A549 (cell line): Measurements from ENCODE around the gene SPINK14. TPM values are rescaled to one million over a fixed set of nuclear protein-coding genes. Genes with fewer than 3 reads are reported as not detected.

Source experiments
- ATAC-seq, 2 experiments: fragments of 200-7000 bp in 1 of 2; fragments of >200 bp in 1 of 2; cut with Nextera tagmentation in 1 of 2; cut with Tn5 transposase in 1 of 2; 3 replicates each; pipeline versions ENCODE4 v1.8.0 to v1.9.1; 2018 to 2020; ENCODE audit warnings: mild to moderate bottlenecking in 1 of 2, moderate library complexity in 1 of 2
- CTCF ChIA-PET: fragments of 300-600 bp; sonication (Branson Sonifier 250); formaldehyde crosslinking; extraction: SDS; loops from one replicate; lab custom pipeline; 2021; ENCODE audit warnings: antibody characterized with exemption, inconsistent platforms; lab: Yijun Ruan, JAX
- POLR2A ChIA-PET: fragments of 350-600 bp; formaldehyde crosslinking; extraction: SDS; loops from one replicate; lab custom pipeline; 2021; ENCODE audit warnings: antibody characterized with exemption, inconsistent platforms; lab: Yijun Ruan, JAX
- DNase-seq, 2 experiments: peaks; one replicate each; pipeline versions ENCODE4 v3.0.0 to v3.0.0-alpha.2; 2011 to 2016; ENCODE audit warnings: low read depth in 1 of 2, low spot score in 1 of 2
- FAIRE-seq: peaks from 2 replicates; lab custom pipeline; 2011; peaks lifted over from hg19 to GRCh38; lab: Jason Lieb, UNC
- H3K27ac ChIP-seq, 2 experiments: fragments of >200 bp; sonication (Bioruptor Twin); formaldehyde crosslinking; 3 replicates each; pipeline ENCODE4 v1.5.1; 2016 to 2017
- H3K4me1 ChIP-seq: fragments of >200 bp; sonication (Bioruptor Twin); formaldehyde crosslinking; 3 replicates; pipeline ENCODE4 v1.6.1; 2016
- H3K4me2 ChIP-seq: fragments of >200 bp; sonication (Bioruptor Twin); formaldehyde crosslinking; 3 replicates; pipeline ENCODE4 v1.6.1; 2016
- H3K4me3 ChIP-seq: fragments of >200 bp; sonication (Bioruptor Twin); formaldehyde crosslinking; 3 replicates; pipeline ENCODE4 v1.5.1; 2016
- H3K9me3 ChIP-seq: fragments of >200 bp; sonication (Bioruptor Twin); formaldehyde crosslinking; 3 replicates; pipeline ENCODE4 v1.6.1; 2016
- CEBPB ChIP-seq, 2 experiments: fragments of >200 bp in 1 of 2; sonication (Bioruptor Twin) in 1 of 2; formaldehyde crosslinking in 1 of 2; IDR thresholded peaks; 2 replicates each; pipeline ENCODE4 v1.6.1; 2012 to 2016
- CTCF ChIP-seq: fragments of >200 bp; sonication (Bioruptor Twin); formaldehyde crosslinking; IDR thresholded peaks from 3 replicates; pipeline ENCODE4 v1.5.1; 2016
- GATA3 ChIP-seq: IDR thresholded peaks from 2 replicates; pipeline ENCODE4 v1.6.1; 2012; ENCODE audit warnings: borderline replicate concordance
- HDAC2 ChIP-seq: fragments of 200-600 bp; sonication (generic); IDR thresholded peaks from 2 replicates; pipeline ENCODE4 v1.6.1; 2016
- HEYL ChIP-seq: fragments of 250-450 bp; sonication (Bioruptor Pico); IDR thresholded peaks from 2 replicates; pipeline ENCODE4 v1.8.0; 2021; ENCODE audit warnings: mild to moderate bottlenecking, moderate library complexity
- HMGXB4 ChIP-seq: fragments of 250-450 bp; sonication (Bioruptor Pico); IDR thresholded peaks from 2 replicates; pipeline ENCODE4 v1.5.0; 2021; ENCODE audit warnings: mild to moderate bottlenecking, moderate library complexity, borderline replicate concordance
- HOXB5 ChIP-seq: fragments of 250-450 bp; sonication (Bioruptor Pico); IDR thresholded peaks from 2 replicates; pipeline ENCODE4 v1.5.0; 2020; ENCODE audit warnings: mild to moderate bottlenecking, moderate library complexity
- JUN ChIP-seq, 2 experiments: fragments of >200 bp; sonication (Bioruptor Twin); formaldehyde crosslinking; IDR thresholded peaks; 2 replicates in 1 of 2; 3 replicates in 1 of 2; pipeline ENCODE4 v1.6.1; 2016 to 2017
- JUNB ChIP-seq: fragments of >200 bp; sonication (Bioruptor Twin); formaldehyde crosslinking; IDR thresholded peaks from 2 replicates; pipeline ENCODE4 v1.6.1; 2016
- KDM5A ChIP-seq: fragments of 200-600 bp; sonication (generic); IDR thresholded peaks from 2 replicates; pipeline ENCODE4 v1.6.1; 2016; ENCODE audit warnings: antibody characterized with exemption, mild to moderate bottlenecking
- MAX ChIP-seq: IDR thresholded peaks from 2 replicates; pipeline ENCODE4 v1.6.1; 2012
- MAZ ChIP-seq: fragments of 150-350 bp; IDR thresholded peaks from 2 replicates; pipeline ENCODE4 v1.6.1; 2014; ENCODE audit warnings: antibody characterized with exemption, low read depth, low read length, borderline replicate concordance
- NPAS2 ChIP-seq: fragments of 250-450 bp; sonication (Bioruptor Pico); IDR thresholded peaks from 2 replicates; pipeline ENCODE4 v1.8.0; 2022; ENCODE audit warnings: mild to moderate bottlenecking, moderate library complexity, borderline replicate concordance
- PHF8 ChIP-seq: fragments of 200-600 bp; sonication (generic); IDR thresholded peaks from 2 replicates; pipeline ENCODE4 v1.6.1; 2016; ENCODE audit warnings: low read depth, mild to moderate bottlenecking, antibody characterized with exemption, moderate library complexity, borderline replicate concordance
- RAD21 ChIP-seq, 2 experiments: fragments of >200 bp in 1 of 2; sonication (Bioruptor Twin) in 1 of 2; formaldehyde crosslinking in 1 of 2; IDR thresholded peaks in 1 of 2; conservative IDR thresholded peaks in 1 of 2; 2 replicates in 1 of 2; 3 replicates in 1 of 2; pipeline ENCODE4 v1.6.1; 2012 to 2018; ENCODE audit warnings: inconsistent platforms in 1 of 2
- RCOR1 ChIP-seq: fragments of 150-350 bp; IDR thresholded peaks from 2 replicates; pipeline ENCODE4 v1.6.1; 2014; ENCODE audit warnings: antibody characterized with exemption, low read length, low read depth
- REST ChIP-seq: fragments of 200-600 bp; sonication (generic); IDR thresholded peaks from 2 replicates; pipeline ENCODE4 v1.6.1; 2016; ENCODE audit warnings: antibody characterized with exemption, mild to moderate bottlenecking, moderate library complexity
- RFX5 ChIP-seq: fragments of 450-650 bp; IDR thresholded peaks from 2 replicates; pipeline ENCODE4 v1.7.1; 2014; ENCODE audit warnings: antibody characterized with exemption, mild to moderate bottlenecking, moderate library complexity
- SMC3 ChIP-seq: fragments of >200 bp; sonication (Bioruptor Twin); formaldehyde crosslinking; IDR thresholded peaks from 3 replicates; pipeline ENCODE4 v1.6.1; 2018; ENCODE audit warnings: inconsistent platforms
- SREBF2 ChIP-seq: fragments of 450-650 bp; IDR thresholded peaks from 2 replicates; pipeline ENCODE4 v1.6.1; 2014; ENCODE audit warnings: mild to moderate bottlenecking, moderate library complexity
- ZFP36 ChIP-seq: fragments of 450-650 bp; IDR thresholded peaks from 2 replicates; pipeline ENCODE4 v1.6.1; 2014; ENCODE audit warnings: borderline replicate concordance; ENCODE audit not compliant: partially characterized antibody
- WGBS: methylation state at CpG from one replicate; pipeline ENCODE4 v1.1.6; 2017; ENCODE audit errors: missing lambda C conversion rate; 5-methylcytosine and 5-hydroxymethylcytosine counted together
- polyA plus RNA-seq, 4 experiments: library from polyadenylated mRNA; depleted of rRNA in 3 of 4; stranded (reverse); fragments of >200 nt; fragmentation: RNase III in 1 of 4; extraction: RNeasy Plus Mini Kit Qiagen cat#74134 plus additional on column Dnase treatment in 1 of 4; gene quantifications; 2 replicates in 3 of 4; 3 replicates in 1 of 4; pipeline ENCODE4 v1.2.3, GENCODE V29; 2011 to 2017

SPINK14 gene
- polyA plus RNA-seq, 2 of the 4 experiments (the other 2 are of a cell fraction): not detected

- CTCF ChIA-PET: interaction anchor here (1.5 kb wide), 1 partner anchor 198 kb away, joined by 5 read pairs; no protein-coding TSS in a partner anchor
- no peak overlapping the region for H3K4me2 ChIP-seq
- no peaks in the 10 kb centered on the region for H3K9me3 ChIP-seq
- WGBS: 61% methylated on average over 1 of the region's 1 CpG
- no peak overlapping the region for H3K4me3 ChIP-seq
- no peak overlapping the region for H3K27ac ChIP-seq
- FAIRE-seq: no peak
- TF ChIP-seq PHF8 (no peak), HDAC2 (no peak), HEYL (CRISPR knock-in tag) (no peak), JUNB (no peak)
- no peak for DNase-seq
- H3K4me1 ChIP-seq: no peaks in the 10 kb centered on the region
- ATAC-seq: no peak
- POLR2A ChIA-PET: no interaction called here
Observed at GRCh38 chr5:148177207-148177606, 8.9 kb downstream of the SPINK14 start.

GRCh38 chr5:148179234-148179824 lies 11.0 kb downstream of the SPINK14 start:
- FAIRE-seq: no peak
- POLR2A ChIA-PET: no interaction called here
- H3K4me1 ChIP-seq: no peaks in the 10 kb centered on the region
- ATAC-seq: peak; percentile 70 to 77; a peak in 4 of 6 replicates
- TF ChIP-seq HMGXB4 (CRISPR knock-in tag) (no peak), SMC3 (peak; percentile 58), CTCF (peak; percentile 77), RAD21 (conservative IDR thresholded peaks at IDR 0.05 in 1 of 2, IDR thresholded peaks at IDR 0.05 in 1 of 2) (peak; percentile 79 to 84), HOXB5 (CRISPR knock-in tag) (no peak)
- H3K4me2 ChIP-seq: no peak overlapping the region
- H3K9me3 ChIP-seq: no peaks in the 10 kb centered on the region
- WGBS: 24% methylated on average over 3 of the region's 3 CpGs
- no peak overlapping the region for H3K27ac ChIP-seq
- no peak overlapping the region for H3K4me3 ChIP-seq
- peak in 1 of 2 experiments; percentile 71 for DNase-seq
- CTCF ChIA-PET: interaction anchor here (0.6 to 2.0 kb wide), 27 partner anchors 8 to 857 kb away, joined by 3 to 15 read pairs (median 3); partner anchors contain the start of gene SPINK14

GRCh38 chr5:148186248-148187003 lies 18.1 kb downstream of the SPINK14 start:
- POLR2A ChIA-PET: no interaction called here
- TF ChIP-seq CEBPB (IDR thresholded peaks at IDR 0.05) (no peak), RCOR1 (no peak), GATA3 (no peak), KDM5A (no peak), MAX (no peak), CTCF (no peak), JUN (IDR thresholded peaks at IDR 0.05) (no peak), RFX5 (no peak), SREBF2 (no peak), ZFP36 (no peak), REST (no peak), MAZ (no peak), NPAS2 (CRISPR knock-in tag) (no peak)

More at GRCh38 chr5:148186248-148187003, 18.1 kb downstream of the SPINK14 start:
- H3K9me3 ChIP-seq: no peaks in the 10 kb centered on the region
- ATAC-seq (no peak), FAIRE-seq (no peak), DNase-seq (no peak)
- WGBS: 7% methylated on average over 3 of the region's 3 CpGs
- H3K27ac ChIP-seq: no peak overlapping the region
- no peak overlapping the region for H3K4me2 ChIP-seq
- CTCF ChIA-PET: interaction anchor here (0.9 to 1.7 kb wide), 2 partner anchors 11 to 188 kb away, joined by 4 read pairs; no protein-coding TSS in a partner anchor
- no peaks in the 10 kb centered on the region for H3K4me1 ChIP-seq
- H3K4me3 ChIP-seq: no peak overlapping the region
